Mesothelial cell of epicardium (in vitro differentiated cells): ENCODE data around the gene ADARB1. TPM values are rescaled to one million over a fixed set of nuclear protein-coding genes. Genes with fewer than 3 reads are reported as not detected.
"Not testable (repeated sequence)": the region's sequence is repeated elsewhere in the genome, so short reads cannot be mapped to it uniquely, and the experiment has no call there.

Experiments
- DNase-seq, 2 experiments: peaks; one replicate each; pipeline ENCODE4 v3.0.0; 2021; ENCODE audit warnings: low spot score in 2 of 2; ENCODE audit not compliant: unreplicated experiment in 2 of 2
- H3K27ac Mint-ChIP-seq: 2 replicates; pipeline ENCODE4 v1.8.0; 2021; ENCODE audit warnings: mixed read lengths
- H3K27me3 Mint-ChIP-seq: 2 replicates; pipeline ENCODE4 v1.8.0; 2021; ENCODE audit warnings: low read depth, mixed read lengths
- H3K36me3 Mint-ChIP-seq: 2 replicates; pipeline ENCODE4 v1.8.0; 2021; ENCODE audit warnings: mixed read lengths
- H3K4me1 Mint-ChIP-seq: 2 replicates; pipeline ENCODE4 v1.8.0; 2021; ENCODE audit warnings: mixed read lengths
- H3K4me3 Mint-ChIP-seq: 2 replicates; pipeline ENCODE4 v1.8.0; 2021; ENCODE audit warnings: mild to moderate bottlenecking, moderate library complexity, mixed read lengths
- H3K9me3 Mint-ChIP-seq: 2 replicates; pipeline ENCODE4 v1.8.0; 2021; ENCODE audit warnings: mixed read lengths
- total RNA-seq: library from RNA; stranded (reverse); gene quantifications from 3 replicates; pipeline ENCODE4 v1.2.1, GENCODE V29; 2021
- TF ChIP-seq, protein P1 (sequence below): fragments of 200-600 bp; sonication (generic); IDR thresholded peaks from one replicate; pipeline ENCODE4 v1.5.0; 2021; ENCODE audit warnings: antibody characterized with exemption; ENCODE audit not compliant: unreplicated experiment

Gene ADARB1
- total RNA-seq, 1 donor from 2014 or later, result 26.5 TPM

DNA sequence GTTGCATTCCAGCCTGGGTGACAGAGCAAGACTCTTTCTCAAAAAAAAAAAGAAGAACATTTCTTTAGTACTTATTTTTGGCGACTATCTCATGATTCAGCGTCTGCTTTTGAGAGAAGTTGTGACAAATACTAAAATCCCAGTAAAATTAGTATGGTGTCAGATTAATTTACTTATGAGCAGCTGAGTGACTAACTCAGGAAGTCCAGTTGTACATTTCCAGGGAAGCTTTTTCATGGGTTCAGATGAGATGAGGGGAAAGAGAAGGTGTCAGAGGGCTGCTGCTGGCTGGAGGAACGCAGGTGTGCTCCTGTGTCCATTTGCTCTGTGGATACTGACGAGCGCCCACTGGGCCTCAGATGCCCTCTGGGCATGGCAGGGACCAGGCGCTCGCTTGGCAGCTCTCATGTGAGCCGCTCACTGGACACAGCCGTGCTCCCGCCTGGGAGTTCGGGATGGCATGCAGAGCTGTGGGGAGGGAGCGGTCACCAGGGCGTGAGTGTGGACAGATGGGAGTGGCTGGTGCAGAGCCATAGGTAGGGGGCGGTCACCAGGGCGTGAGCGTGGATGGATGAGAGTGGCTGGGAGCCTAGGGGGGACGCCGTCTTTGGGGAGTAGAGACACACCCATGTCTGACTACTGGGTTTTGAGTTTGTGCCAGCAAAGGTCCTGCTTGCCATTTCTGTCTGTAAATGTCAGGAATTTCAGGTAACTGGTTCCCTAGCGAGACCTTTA lies 55.0 kb downstream of the ADARB1 start:
- H3K4me3 Mint-ChIP-seq, result no peak overlapping the region
- no peaks in the 10 kb centered on the region for H3K36me3 Mint-ChIP-seq
- TF ChIP-seq, protein P1, sequence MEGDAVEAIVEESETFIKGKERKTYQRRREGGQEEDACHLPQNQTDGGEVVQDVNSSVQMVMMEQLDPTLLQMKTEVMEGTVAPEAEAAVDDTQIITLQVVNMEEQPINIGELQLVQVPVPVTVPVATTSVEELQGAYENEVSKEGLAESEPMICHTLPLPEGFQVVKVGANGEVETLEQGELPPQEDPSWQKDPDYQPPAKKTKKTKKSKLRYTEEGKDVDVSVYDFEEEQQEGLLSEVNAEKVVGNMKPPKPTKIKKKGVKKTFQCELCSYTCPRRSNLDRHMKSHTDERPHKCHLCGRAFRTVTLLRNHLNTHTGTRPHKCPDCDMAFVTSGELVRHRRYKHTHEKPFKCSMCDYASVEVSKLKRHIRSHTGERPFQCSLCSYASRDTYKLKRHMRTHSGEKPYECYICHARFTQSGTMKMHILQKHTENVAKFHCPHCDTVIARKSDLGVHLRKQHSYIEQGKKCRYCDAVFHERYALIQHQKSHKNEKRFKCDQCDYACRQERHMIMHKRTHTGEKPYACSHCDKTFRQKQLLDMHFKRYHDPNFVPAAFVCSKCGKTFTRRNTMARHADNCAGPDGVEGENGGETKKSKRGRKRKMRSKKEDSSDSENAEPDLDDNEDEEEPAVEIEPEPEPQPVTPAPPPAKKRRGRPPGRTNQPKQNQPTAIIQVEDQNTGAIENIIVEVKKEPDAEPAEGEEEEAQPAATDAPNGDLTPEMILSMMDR, result no peak
- H3K27ac Mint-ChIP-seq, result peak overlapping the region; percentile 96
- H3K27me3 Mint-ChIP-seq, result no peaks in the 10 kb centered on the region
- DNase-seq, result no peak
- H3K4me1 Mint-ChIP-seq, result peaks cover 31% of the 10 kb centered on the region
- H3K9me3 Mint-ChIP-seq, result no peaks in the 10 kb centered on the region

DNA sequence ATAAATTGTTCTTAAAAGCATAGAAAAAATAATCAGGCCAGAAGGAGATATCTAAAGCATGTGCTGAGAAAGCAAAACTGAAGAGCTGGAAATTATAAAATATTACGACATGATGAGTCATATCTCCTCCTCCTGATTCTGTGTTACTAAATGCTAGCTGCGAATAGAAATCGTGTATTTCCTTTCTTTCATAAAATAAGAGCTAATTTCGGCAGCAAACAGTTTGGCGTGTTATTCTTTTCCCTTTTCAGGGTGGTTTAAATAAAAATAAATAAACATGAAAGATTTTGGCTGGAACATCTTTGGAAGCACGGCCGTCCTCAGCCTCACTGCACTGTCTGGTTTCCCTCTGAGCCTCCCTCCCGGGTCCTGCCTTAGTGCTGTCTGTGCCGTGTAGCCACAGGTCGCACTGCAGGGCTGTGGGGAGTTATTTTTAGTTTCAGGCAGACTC lies 56.0 kb downstream of the ADARB1 start:
- TF ChIP-seq, protein P1, result no peak
- no peak for DNase-seq
- peaks cover 31% of the 10 kb centered on the region for H3K4me1 Mint-ChIP-seq
- H3K4me3 Mint-ChIP-seq, result peak overlapping the region; percentile 26
- H3K27me3 Mint-ChIP-seq, result no peaks in the 10 kb centered on the region
- H3K9me3 Mint-ChIP-seq, result no peaks in the 10 kb centered on the region
- peak overlapping the region; percentile 96 for H3K27ac Mint-ChIP-seq
- H3K36me3 Mint-ChIP-seq, result no peaks in the 10 kb centered on the region

DNA sequence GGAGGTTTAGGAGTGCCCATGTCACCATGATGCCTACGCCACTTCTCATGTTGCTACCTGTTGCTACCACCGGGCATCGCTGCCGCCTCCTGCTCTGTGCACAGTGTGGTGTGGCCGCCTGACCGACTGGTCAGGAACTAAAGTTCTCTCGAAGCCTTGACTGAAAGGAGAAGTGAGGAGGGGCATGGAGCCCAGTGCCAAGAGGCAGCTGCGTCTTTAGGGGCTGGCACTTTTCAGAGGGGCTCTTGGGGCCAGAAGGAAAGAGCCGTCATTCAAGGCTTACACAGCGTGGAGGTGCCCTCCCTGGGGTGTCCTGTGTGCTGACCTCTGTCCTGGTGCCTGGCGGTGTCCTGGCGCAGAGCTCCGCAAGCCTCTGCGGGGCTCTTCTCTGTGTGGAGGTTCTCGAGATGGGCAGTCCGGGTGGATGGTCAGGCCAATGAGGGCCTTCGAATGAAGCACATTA lies 57.2 kb downstream of the ADARB1 start:
- Mint-ChIP-seq H3K4me1 (peaks cover 31% of the 10 kb centered on the region), H3K27ac (no peak overlapping the region), H3K9me3 (no peaks in the 10 kb centered on the region), H3K27me3 (no peaks in the 10 kb centered on the region), H3K4me3 (no peak overlapping the region), H3K36me3 (no peaks in the 10 kb centered on the region)
- TF ChIP-seq, protein P1, result no peak
- no peak for DNase-seq

DNA sequence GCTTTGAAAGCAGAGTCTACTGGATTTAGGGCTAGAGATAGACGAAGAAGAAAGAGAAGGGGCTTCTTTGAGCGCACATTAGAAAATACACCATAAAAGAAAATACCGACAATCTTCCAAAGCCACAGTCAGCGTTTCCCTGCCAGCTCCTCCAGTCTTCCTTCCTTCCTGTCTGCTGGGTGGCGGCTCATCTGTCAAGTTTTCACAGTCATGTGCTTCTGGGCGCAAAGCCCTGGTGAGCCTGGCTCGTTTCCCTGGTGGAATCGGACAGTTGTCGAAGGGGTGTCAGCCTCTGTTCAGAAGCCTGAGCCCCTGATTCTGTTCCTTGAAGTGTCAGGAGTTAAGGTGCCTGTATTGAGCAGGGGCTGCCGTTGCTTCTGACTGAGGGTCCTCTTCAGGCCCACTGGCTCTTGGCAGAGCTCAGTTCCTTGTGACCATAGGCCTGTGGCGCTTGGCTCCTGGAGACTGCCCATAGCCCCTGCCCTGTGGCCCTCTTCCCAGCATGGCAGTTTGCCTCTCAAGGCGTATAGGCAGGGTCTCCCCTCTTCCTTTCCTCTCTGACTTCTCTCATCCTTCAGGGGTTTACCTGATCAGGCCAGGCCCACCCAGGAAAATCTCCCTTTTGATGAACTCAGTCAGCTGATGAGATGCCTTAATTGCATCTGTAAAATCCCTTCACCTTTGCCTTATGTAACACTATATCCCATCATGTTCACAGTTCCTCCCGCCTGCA lies 58.6 kb downstream of the ADARB1 start:
- H3K9me3 Mint-ChIP-seq, result no peaks in the 10 kb centered on the region
- H3K4me3 Mint-ChIP-seq, result no peak overlapping the region
- DNase-seq, result no peak
- no peaks in the 10 kb centered on the region for H3K36me3 Mint-ChIP-seq
- TF ChIP-seq, protein P1, result no peak
- no peaks in the 10 kb centered on the region for H3K27me3 Mint-ChIP-seq
- H3K4me1 Mint-ChIP-seq, result peaks cover 31% of the 10 kb centered on the region
- peak overlapping the region; percentile 78 for H3K27ac Mint-ChIP-seq

DNA sequence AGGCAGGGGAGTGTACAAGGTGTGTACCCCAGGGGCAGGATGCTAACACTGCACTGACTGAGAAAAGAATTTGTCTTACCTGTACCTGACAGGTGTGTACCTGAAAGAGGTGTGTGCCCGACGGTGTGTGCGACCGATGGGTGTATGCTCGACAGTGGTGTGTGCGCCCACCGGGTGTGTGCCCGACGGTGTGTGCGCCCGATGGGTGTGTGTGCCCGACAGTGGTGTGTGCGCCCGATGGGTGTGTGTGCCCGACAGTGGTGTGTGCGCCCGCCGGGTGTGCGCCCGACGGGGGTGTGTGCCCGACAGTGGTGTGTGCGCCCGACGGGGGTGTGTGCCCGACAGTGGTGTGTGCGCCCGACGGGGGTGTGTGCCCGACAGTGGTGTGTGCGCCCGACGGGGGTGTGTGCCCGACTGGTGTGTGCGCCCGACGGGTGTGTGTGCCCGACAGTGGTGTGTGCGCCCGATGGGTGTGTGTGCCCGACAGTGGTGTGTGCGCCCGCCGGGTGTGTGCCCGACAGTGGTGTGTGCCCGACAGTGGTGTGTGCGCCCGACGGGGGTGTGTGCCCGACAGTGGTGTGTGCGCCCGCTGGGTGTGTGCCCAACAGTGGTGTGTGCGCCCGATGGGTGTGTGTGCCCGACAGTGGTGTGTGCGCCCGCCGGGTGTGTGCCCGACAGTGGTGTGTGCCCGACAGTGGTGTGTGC lies 59.3 kb downstream of the ADARB1 start:
- DNase-seq, H3K27me3 Mint-ChIP-seq, H3K9me3 Mint-ChIP-seq, H3K36me3 Mint-ChIP-seq, H3K27ac Mint-ChIP-seq, H3K4me3 Mint-ChIP-seq: not testable (repeated sequence)
- H3K4me1 Mint-ChIP-seq, result peaks cover 31% of the 10 kb centered on the region
